Measurements from ENCODE around the gene TRAPPC2B. TPM values are rescaled to one million over a fixed set of nuclear protein-coding genes. Genes with fewer than 3 reads are reported as not detected.

TRAPPC2B gene
- total and polyA plus RNA-seq, 2 of the 13 experiments (the other 11 are each of a cell fraction or from before 2014, with no cell fraction given), result 13.3 to 17.7 TPM

GRCh38 chr19:57320180-57321084, 42.9 kb upstream of the TRAPPC2B start, which contains the start of gene ZNF543 (continued):
- TF ChIP-seq PHF21A (CRISPR knock-in tag; IDR thresholded peaks at IDR 0.05), result no peak
- TF ChIP-seq ZNF333 (CRISPR knock-in tag; IDR thresholded peaks at IDR 0.05; ENCODE audit: borderline replicate concordance), result no peak; the same call in 1 of the 2 replicates
- no peak for TF ChIP-seq ZNF646 (CRISPR knock-in tag; IDR thresholded peaks at IDR 0.05)
- TF ChIP-seq, protein P1, sequence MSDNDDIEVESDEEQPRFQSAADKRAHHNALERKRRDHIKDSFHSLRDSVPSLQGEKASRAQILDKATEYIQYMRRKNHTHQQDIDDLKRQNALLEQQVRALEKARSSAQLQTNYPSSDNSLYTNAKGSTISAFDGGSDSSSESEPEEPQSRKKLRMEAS (IDR thresholded peaks at IDR 0.05), result peak; percentile 69
- TF ChIP-seq NFE2L1 (CRISPR knock-in tag; IDR thresholded peaks at IDR 0.05; ENCODE audit: borderline replicate concordance), result no peak
- 0 out of 2 replicates have a peak, but pooled peaks have one; percentile 50 for TF ChIP-seq HBP1 (CRISPR knock-in tag; IDR thresholded peaks at IDR 0.05; ENCODE audit: low read depth)
- TF ChIP-seq ZNF577 (CRISPR knock-in tag; IDR thresholded peaks at IDR 0.05; ENCODE audit: borderline replicate concordance, low read depth), result no peak
- no peak for TF ChIP-seq HOXA5 (CRISPR knock-in tag; IDR thresholded peaks at IDR 0.05)
- no peak for TF ChIP-seq FOSL1 (CRISPR knock-in tag; IDR thresholded peaks at IDR 0.05; ENCODE audit: borderline replicate concordance)
- peak; percentile 51; the same call in 1 of the 2 replicates for TF ChIP-seq ZNF709 (CRISPR knock-in tag; IDR thresholded peaks at IDR 0.05)
- 0 out of 2 replicates have a peak, but pooled peaks have one; percentile 67 for TF ChIP-seq ZNF441 (CRISPR knock-in tag; IDR thresholded peaks at IDR 0.05; ENCODE audit: borderline replicate concordance)
- peak; percentile 89 for TF ChIP-seq ZNF687 (CRISPR knock-in tag; IDR thresholded peaks at IDR 0.05)
- no peak for TF ChIP-seq HNRNPUL1 (IDR thresholded peaks at IDR 0.05; ENCODE audit: low read depth, low read length)
- no peak for TF ChIP-seq ZNF891 (CRISPR knock-in tag; IDR thresholded peaks at IDR 0.05)
